C4-2B (cell line): Measurements from ENCODE around the gene IRGM.
A peak's percentile ranks its signal among the peaks of the same experiment; 100 is the strongest.
"Not testable (repeated sequence)": the region's sequence is repeated elsewhere in the genome, so short reads cannot be mapped to it uniquely, and the experiment has no call there.

Source experiments
- H3K27ac ChIP-seq: fragments of 450-650 bp; 2 replicates; pipeline ENCODE4 v1.5.1; 2017
- ZFX ChIP-seq: fragments of 450-650 bp; IDR thresholded peaks from 2 replicates; pipeline ENCODE4 v1.6.1; 2017
- TF ChIP-seq, protein P1 (sequence below): fragments of 450-650 bp; conservative IDR thresholded peaks from 2 replicates; pipeline ENCODE4 v1.5.1; 2017; ENCODE audit warnings: mild to moderate bottlenecking

Gene IRGM, protein sequence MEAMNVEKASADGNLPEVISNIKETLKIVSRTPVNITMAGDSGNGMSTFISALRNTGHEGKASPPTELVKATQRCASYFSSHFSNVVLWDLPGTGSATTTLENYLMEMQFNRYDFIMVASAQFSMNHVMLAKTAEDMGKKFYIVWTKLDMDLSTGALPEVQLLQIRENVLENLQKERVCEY

DNA sequence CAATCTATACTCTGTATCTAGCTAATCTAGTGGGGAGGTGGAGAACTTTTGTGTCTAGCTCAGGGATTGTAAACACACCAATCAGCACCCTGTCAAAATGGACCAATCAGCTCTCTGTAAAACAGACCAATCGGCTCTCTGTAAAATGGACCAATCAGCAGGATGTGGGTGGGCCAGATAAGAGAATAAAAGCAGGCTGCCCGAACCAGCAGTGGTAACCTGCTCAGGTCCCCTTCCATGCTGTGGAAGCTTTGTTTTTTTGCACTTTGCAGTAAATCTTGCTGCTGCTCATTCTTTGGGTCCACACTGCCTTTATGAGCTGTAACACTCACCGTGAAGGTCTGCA is at the start of gene IRGM:
Gene IRGM (plus strand): TSS at position 214 of the 346 bp plus-strand sequence. CDS start 1,603 bp downstream, outside the sequence.
- not testable (repeated sequence) for H3K27ac ChIP-seq

DNA sequence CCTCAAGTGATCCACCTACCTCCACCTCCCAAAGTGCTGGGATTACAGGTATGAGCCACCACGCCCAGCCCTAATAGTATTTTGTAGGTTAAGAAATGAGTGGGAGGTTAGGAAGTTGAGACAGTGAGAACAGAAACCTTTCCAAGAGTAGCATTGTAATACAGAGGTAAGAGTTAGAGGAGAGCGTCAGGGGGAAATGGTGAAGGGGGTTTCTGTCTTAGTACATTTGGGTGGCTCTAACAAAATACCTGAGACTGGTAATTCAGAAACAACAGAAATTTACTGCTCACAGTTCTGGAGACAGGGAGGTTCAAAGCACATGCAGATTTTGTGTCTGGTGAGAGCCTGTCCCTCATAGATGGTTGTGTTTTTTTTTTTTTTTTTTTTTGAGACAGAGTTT is 48.9 kb upstream of the IRGM start:
- no peak overlapping the region for H3K27ac ChIP-seq
- TF ChIP-seq, protein P1, sequence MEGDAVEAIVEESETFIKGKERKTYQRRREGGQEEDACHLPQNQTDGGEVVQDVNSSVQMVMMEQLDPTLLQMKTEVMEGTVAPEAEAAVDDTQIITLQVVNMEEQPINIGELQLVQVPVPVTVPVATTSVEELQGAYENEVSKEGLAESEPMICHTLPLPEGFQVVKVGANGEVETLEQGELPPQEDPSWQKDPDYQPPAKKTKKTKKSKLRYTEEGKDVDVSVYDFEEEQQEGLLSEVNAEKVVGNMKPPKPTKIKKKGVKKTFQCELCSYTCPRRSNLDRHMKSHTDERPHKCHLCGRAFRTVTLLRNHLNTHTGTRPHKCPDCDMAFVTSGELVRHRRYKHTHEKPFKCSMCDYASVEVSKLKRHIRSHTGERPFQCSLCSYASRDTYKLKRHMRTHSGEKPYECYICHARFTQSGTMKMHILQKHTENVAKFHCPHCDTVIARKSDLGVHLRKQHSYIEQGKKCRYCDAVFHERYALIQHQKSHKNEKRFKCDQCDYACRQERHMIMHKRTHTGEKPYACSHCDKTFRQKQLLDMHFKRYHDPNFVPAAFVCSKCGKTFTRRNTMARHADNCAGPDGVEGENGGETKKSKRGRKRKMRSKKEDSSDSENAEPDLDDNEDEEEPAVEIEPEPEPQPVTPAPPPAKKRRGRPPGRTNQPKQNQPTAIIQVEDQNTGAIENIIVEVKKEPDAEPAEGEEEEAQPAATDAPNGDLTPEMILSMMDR: no peak
- no peak for TF ChIP-seq ZFX

- H3K27ac ChIP-seq: peak overlapping the region; percentile 20; the same call in 1 of the 2 replicates
- TF ChIP-seq, protein P1: peak; percentile 79
- TF ChIP-seq ZFX: no peak
These were observed 45.0 kb upstream of the IRGM start for GRCh38 chr5:150801117-150801927.

GRCh38 chr5:150804388-150804787 is 41.9 kb upstream of the IRGM start:
- H3K27ac ChIP-seq: no peak overlapping the region
- TF ChIP-seq, protein P1: no peak
- TF ChIP-seq ZFX: no peak

DNA sequence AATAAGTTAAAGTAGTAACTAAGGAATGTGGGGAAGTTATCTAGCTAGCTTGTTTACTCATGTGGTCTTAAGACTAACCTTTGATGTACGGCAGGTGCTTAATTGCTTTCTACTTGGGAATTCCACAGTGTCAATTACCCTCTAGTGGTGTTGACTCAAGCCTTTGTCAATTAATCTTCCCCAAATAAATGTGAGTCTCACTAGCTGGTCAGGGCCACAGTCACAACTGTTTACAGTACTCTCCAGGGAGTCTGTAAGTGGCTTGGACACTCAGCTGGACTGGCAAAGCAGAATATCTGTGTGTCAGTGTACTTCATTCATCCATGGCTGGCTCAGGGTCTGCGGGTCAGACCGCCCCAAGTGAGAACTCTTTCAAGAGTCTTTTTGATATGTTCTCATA is 37.0 kb upstream of the IRGM start:
- TF ChIP-seq, protein P1: no peak
- no peak for TF ChIP-seq ZFX
- H3K27ac ChIP-seq: no peak overlapping the region

GRCh38 chr5:150815010-150815409 is 31.3 kb upstream of the IRGM start:
- H3K27ac ChIP-seq: no peak overlapping the region
- no peak for TF ChIP-seq ZFX
- TF ChIP-seq, protein P1: no peak

GRCh38 chr5:150816946-150817345 is 29.4 kb upstream of the IRGM start:
- TF ChIP-seq, protein P1: no peak
- TF ChIP-seq ZFX: no peak

GRCh38 chr5:150829744-150830143 is 16.6 kb upstream of the IRGM start:
- H3K27ac ChIP-seq: no peak overlapping the region
- TF ChIP-seq, protein P1: no peak
- TF ChIP-seq ZFX: no peak

More at GRCh38 chr5:150816946-150817345, 29.4 kb upstream of the IRGM start:
- peak overlapping the region; percentile 76; the same call in 1 of the 2 replicates for H3K27ac ChIP-seq

DNA sequence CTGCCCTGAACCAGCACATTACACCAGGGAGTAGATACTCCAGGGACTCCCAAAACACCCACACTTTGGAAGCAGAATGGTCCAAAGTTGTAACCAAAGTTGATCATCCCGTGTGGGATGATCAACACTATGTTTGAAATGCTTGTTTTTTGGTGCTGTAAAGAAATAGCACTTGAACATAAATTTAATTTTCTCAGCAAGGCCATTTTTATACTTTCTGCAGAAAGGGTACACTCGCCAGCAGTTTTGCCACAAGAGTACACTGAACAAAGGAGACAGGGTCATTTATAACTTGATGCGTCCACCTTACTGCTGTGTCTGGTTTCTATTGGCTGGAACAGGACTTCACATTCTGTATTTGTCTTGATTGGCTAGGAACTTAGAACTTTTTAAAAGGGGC is 14.5 kb upstream of the IRGM start:
- not testable (repeated sequence) for H3K27ac ChIP-seq
